Chondrocyte (in vitro differentiated cells): ENCODE measurements around the gene EDDM3A. TPM values are rescaled to one million over a fixed set of nuclear protein-coding genes. Genes with fewer than 3 reads are reported as not detected.

Experiments
- DNase-seq: peaks from one replicate; pipeline ENCODE4 v3.0.0; 2021; ENCODE audit warnings: mixed read lengths, low spot score
- H3K27ac Mint-ChIP-seq: one replicate; pipeline ENCODE4 v1.8.0; 2021; ENCODE audit warnings: mild to moderate bottlenecking, moderate library complexity, mixed read lengths; ENCODE audit not compliant: unreplicated experiment
- H3K27me3 Mint-ChIP-seq: 2 replicates; pipeline ENCODE4 v1.8.0; 2021; ENCODE audit warnings: low read depth, mixed read lengths
- H3K36me3 Mint-ChIP-seq: 2 replicates; pipeline ENCODE4 v1.8.0; 2021; ENCODE audit warnings: low read depth, mixed read lengths
- H3K4me1 Mint-ChIP-seq: 2 replicates; pipeline ENCODE4 v1.8.0; 2021; ENCODE audit warnings: low read depth, mild to moderate bottlenecking, mixed read lengths
- H3K4me3 Mint-ChIP-seq: one replicate; pipeline ENCODE4 v1.8.0; 2021; ENCODE audit warnings: mild to moderate bottlenecking, moderate library complexity, mixed read lengths; ENCODE audit not compliant: unreplicated experiment
- H3K9me3 Mint-ChIP-seq: 2 replicates; pipeline ENCODE4 v1.8.0; 2021; ENCODE audit warnings: low read depth, mixed read lengths
- total RNA-seq: library from RNA; stranded (reverse); gene quantifications from 3 replicates; pipeline ENCODE4 v1.2.1, GENCODE V29; 2021
- TF ChIP-seq, protein P1 (sequence below): fragments of 200-600 bp; sonication (generic); IDR thresholded peaks from 2 replicates; pipeline ENCODE4 v1.5.0; 2021; ENCODE audit warnings: antibody characterized with exemption, mild to moderate bottlenecking, moderate library complexity

EDDM3A gene
- total RNA-seq, 1 donor from 2014 or later: not detected

DNA sequence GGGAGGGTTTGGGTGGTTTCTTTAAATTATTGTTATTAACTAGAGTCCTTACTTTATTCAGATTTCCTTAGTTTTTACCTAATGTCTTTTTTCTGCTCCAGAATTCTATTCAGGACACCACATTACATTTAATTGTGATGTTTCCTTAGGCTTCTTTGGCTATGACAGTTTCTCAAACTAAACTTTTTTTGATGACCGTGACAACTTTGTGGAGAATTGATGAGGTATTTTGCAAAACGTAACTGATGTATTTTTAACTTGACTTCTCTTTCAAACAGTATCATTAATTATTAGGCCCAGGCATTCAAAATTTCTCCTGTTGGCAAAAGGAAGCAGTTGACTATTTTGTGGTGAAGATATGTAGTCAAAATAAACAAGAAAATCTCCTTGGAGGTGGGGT lies 45.9 kb downstream of the EDDM3A start:
- Mint-ChIP-seq H3K4me3 (no peak overlapping the region), H3K27me3 (peaks cover 3% of the 10 kb centered on the region), H3K4me1 (no peaks in the 10 kb centered on the region), H3K9me3 (no peaks in the 10 kb centered on the region), H3K36me3 (no peaks in the 10 kb centered on the region), H3K27ac (no peak overlapping the region)
- TF ChIP-seq, protein P1, sequence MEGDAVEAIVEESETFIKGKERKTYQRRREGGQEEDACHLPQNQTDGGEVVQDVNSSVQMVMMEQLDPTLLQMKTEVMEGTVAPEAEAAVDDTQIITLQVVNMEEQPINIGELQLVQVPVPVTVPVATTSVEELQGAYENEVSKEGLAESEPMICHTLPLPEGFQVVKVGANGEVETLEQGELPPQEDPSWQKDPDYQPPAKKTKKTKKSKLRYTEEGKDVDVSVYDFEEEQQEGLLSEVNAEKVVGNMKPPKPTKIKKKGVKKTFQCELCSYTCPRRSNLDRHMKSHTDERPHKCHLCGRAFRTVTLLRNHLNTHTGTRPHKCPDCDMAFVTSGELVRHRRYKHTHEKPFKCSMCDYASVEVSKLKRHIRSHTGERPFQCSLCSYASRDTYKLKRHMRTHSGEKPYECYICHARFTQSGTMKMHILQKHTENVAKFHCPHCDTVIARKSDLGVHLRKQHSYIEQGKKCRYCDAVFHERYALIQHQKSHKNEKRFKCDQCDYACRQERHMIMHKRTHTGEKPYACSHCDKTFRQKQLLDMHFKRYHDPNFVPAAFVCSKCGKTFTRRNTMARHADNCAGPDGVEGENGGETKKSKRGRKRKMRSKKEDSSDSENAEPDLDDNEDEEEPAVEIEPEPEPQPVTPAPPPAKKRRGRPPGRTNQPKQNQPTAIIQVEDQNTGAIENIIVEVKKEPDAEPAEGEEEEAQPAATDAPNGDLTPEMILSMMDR: no peak
- no peak for DNase-seq

DNA sequence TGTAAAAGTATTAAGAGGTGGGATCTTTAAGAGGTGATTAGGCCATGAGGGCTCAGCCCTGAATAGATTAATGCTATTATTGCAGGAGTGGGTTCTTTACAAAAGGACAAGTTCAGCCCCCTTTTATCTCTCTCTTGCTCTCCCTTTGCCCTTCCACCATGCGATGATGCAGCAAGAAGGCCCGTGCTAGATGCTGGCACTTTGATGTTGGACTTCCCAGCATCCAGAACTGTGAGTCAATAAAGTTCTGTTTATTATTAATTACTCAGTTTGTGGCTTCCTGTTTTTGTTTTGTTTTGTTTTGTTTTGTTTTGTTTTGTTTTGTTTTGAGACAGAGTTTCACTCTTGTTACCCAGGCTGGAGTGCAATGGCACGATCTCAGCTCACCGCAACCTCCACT lies 46.9 kb downstream of the EDDM3A start:
- Mint-ChIP-seq H3K36me3 (no peaks in the 10 kb centered on the region), H3K4me1 (no peaks in the 10 kb centered on the region), H3K27ac (no peak overlapping the region), H3K9me3 (no peaks in the 10 kb centered on the region), H3K4me3 (no peak overlapping the region), H3K27me3 (peaks cover 3% of the 10 kb centered on the region)
- TF ChIP-seq, protein P1: no peak
- no peak for DNase-seq

DNA sequence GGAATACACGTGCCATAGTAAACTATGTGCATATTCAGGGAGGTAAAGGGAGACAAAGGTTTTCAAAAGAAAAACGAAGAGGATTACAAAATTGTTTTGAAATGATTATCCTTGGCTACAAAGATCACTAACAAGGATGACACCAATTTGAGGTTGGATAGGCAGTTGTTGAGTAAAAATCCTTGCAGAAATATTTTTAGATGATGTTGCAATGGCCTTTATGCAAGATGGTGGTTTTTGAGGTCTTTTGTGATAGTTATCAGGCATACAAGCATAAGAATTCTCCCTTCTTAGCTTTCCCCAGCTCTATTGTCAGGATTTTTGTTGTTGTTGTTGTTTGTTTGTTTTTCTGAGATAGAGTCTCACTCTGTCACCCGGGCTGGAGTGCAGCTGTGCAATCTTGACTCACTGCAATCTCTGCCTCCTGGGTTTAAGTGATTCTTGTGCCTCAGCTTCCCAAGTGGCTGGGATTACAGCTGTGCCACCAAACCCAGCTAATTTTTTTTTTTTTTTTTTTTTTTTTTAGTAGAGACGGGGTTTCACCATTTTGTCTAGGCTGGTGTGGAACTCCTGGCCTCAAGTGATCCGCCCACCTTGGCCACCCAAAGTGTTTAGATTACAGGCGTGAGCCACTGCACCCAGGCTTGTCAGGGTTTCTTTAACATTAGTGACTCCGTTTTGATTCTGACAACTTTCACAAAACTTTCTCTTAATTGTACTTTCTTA lies 49.1 kb downstream of the EDDM3A start:
- Mint-ChIP-seq H3K4me3 (no peak overlapping the region), H3K9me3 (no peaks in the 10 kb centered on the region), H3K36me3 (no peaks in the 10 kb centered on the region), H3K27ac (no peak overlapping the region), H3K4me1 (peaks cover 8% of the 10 kb centered on the region), H3K27me3 (peaks cover 3% of the 10 kb centered on the region)
- DNase-seq: no peak
- TF ChIP-seq, protein P1: no peak

DNA sequence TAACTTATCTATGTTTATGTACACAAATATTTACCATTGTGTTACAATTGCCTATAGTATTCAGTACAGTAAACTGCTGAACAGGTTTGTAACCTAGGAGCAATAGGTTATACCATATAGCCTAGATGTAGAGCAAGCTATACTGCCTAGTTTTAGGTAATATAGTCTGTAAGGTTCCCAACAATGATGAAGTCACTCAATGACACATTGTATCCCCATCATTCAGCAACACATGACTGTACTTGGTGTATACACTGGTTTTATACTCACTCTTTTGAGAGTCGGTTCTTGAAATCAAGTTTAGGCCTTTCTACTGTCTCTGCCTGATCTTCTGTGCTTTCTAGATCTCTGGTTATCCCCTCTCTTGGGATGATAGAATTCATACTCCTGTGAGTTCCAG lies 51.5 kb downstream of the EDDM3A start:
- no peak overlapping the region for H3K4me3 Mint-ChIP-seq
- H3K36me3 Mint-ChIP-seq: no peaks in the 10 kb centered on the region
- DNase-seq: no peak
- TF ChIP-seq, protein P1: no peak
- no peak overlapping the region for H3K27ac Mint-ChIP-seq
- H3K9me3 Mint-ChIP-seq: no peaks in the 10 kb centered on the region
- peaks cover 11% of the 10 kb centered on the region for H3K4me1 Mint-ChIP-seq
- peaks cover 3% of the 10 kb centered on the region for H3K27me3 Mint-ChIP-seq

Other genes with a start within 250 kb of the EDDM3A start
- gene RNASE10, start 240.3 kb upstream of the EDDM3A start, total RNA-seq: 0.72 TPM in 1 of 3 replicates, not detected in the others
- not detected in 3 replicates for gene RNASE9, start 184.8 kb upstream of the EDDM3A start, total RNA-seq
- gene RNASE11, start 157.9 kb upstream of the EDDM3A start, total RNA-seq: not detected in 3 replicates
- not detected in 3 replicates for gene RNASE12, start 154.5 kb upstream of the EDDM3A start, total RNA-seq
- not detected in 3 replicates for gene OR6S1, start 104.2 kb upstream of the EDDM3A start, total RNA-seq
- gene RNASE4, start 61.3 kb upstream of the EDDM3A start, total RNA-seq: 23.6 to 32.1 TPM (median 28.5 TPM) in 3 replicates
- gene ANG, start 57.1 kb upstream of the EDDM3A start, total RNA-seq: 7.3 to 10.2 TPM (median 9.1 TPM) in 3 replicates
- not detected in 3 replicates for gene EDDM3B, start 22.5 kb downstream of the EDDM3A start, total RNA-seq
- gene RNASE6, start 35.4 kb downstream of the EDDM3A start, total RNA-seq: not detected in 3 replicates
- gene RNASE1, start 57.0 kb downstream of the EDDM3A start, total RNA-seq: 0.72 to 0.97 TPM in 2 of 3 replicates, not detected in the other
- gene RNASE3, start 145.5 kb downstream of the EDDM3A start, total RNA-seq: not detected in 3 replicates
- gene RNASE2, start 209.6 kb downstream of the EDDM3A start, total RNA-seq: not detected in 3 replicates
- 34.4 to 50.1 TPM (median 41.1 TPM) in 3 replicates for gene METTL17, start 244.1 kb downstream of the EDDM3A start, total RNA-seq